Measurements from ENCODE around the gene CA5A.
"Not testable (repeated sequence)": the region's sequence is repeated elsewhere in the genome, so short reads cannot be mapped to it uniquely, and the experiment has no call there.

DNA sequence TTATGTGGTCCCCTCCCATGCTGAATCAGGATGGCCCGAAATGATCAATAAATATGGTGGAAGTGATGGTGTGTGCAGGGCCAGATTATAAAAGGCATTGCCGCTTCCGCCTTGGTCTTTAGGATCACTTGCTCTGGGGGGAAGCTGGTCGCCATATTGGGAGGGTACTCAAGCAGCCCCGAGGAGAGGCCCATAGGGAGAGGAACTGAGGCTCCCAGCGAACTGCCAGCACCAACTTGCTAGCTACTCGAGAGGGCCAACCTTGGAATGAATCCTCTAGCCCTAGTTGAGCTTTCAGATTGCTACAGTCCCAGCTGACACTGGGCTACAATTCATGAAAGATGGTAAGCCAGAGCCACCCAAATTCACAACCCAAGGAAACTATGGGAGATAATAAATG is 48.0 kb downstream of the CA5A start:
- TF ChIP-seq SIRT6 (IDR thresholded peaks at IDR 0.05; ENCODE audit: low read depth, low read length); ZNF551 (CRISPR knock-in tag; IDR thresholded peaks at IDR 0.05); ZNF76 (CRISPR knock-in tag; IDR thresholded peaks at IDR 0.05; ENCODE audit: borderline replicate concordance); EZH2 (IDR thresholded peaks at IDR 0.05; ENCODE audit: borderline replicate concordance, low read depth, low read length); MYBL2 (IDR thresholded peaks at IDR 0.05; ENCODE audit: low read depth); MYBL2 (CRISPR knock-in tag; IDR thresholded peaks at IDR 0.05; ENCODE audit: borderline replicate concordance); NONO (IDR thresholded peaks at IDR 0.05; ENCODE audit: low read depth in 2 of 2, low read length in 1 of 2); KLF1 (tag; IDR thresholded peaks at IDR 0.05); MED1 (CRISPR knock-in tag; IDR thresholded peaks at IDR 0.05; ENCODE audit: borderline replicate concordance); TEAD4 (IDR thresholded peaks at IDR 0.05; ENCODE audit: low read length); TEAD4 (CRISPR knock-in tag; IDR thresholded peaks at IDR 0.05; ENCODE audit: borderline replicate concordance); SNRNP70 (optimal IDR thresholded peaks at IDR 0.05; ENCODE audit: low read depth, low read length): not testable (repeated sequence)
- TF ChIP-seq, protein P1, sequence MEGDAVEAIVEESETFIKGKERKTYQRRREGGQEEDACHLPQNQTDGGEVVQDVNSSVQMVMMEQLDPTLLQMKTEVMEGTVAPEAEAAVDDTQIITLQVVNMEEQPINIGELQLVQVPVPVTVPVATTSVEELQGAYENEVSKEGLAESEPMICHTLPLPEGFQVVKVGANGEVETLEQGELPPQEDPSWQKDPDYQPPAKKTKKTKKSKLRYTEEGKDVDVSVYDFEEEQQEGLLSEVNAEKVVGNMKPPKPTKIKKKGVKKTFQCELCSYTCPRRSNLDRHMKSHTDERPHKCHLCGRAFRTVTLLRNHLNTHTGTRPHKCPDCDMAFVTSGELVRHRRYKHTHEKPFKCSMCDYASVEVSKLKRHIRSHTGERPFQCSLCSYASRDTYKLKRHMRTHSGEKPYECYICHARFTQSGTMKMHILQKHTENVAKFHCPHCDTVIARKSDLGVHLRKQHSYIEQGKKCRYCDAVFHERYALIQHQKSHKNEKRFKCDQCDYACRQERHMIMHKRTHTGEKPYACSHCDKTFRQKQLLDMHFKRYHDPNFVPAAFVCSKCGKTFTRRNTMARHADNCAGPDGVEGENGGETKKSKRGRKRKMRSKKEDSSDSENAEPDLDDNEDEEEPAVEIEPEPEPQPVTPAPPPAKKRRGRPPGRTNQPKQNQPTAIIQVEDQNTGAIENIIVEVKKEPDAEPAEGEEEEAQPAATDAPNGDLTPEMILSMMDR (IDR thresholded peaks at IDR 0.05 in 2 of 3, conservative IDR thresholded peaks at IDR 0.05 in 1 of 3; ENCODE audit: insufficient read depth in 2 of 3, low read depth in 1 of 3, low read length in 3 of 3): not testable (repeated sequence)
- TF ChIP-seq, protein P2, sequence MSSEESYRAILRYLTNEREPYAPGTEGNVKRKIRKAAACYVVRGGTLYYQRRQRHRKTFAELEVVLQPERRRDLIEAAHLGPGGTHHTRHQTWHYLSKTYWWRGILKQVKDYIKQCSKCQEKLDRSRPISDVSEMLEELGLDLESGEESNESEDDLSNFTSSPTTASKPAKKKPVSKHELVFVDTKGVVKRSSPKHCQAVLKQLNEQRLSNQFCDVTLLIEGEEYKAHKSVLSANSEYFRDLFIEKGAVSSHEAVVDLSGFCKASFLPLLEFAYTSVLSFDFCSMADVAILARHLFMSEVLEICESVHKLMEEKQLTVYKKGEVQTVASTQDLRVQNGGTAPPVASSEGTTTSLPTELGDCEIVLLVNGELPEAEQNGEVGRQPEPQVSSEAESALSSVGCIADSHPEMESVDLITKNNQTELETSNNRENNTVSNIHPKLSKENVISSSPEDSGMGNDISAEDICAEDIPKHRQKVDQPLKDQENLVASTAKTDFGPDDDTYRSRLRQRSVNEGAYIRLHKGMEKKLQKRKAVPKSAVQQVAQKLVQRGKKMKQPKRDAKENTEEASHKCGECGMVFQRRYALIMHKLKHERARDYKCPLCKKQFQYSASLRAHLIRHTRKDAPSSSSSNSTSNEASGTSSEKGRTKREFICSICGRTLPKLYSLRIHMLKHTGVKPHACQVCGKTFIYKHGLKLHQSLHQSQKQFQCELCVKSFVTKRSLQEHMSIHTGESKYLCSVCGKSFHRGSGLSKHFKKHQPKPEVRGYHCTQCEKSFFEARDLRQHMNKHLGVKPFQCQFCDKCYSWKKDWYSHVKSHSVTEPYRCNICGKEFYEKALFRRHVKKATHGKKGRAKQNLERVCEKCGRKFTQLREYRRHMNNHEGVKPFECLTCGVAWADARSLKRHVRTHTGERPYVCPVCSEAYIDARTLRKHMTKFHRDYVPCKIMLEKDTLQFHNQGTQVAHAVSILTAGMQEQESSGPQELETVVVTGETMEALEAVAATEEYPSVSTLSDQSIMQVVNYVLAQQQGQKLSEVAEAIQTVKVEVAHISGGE (CRISPR knock-in tag; IDR thresholded peaks at IDR 0.05): not testable (repeated sequence)
- TF ChIP-seq, protein P3, sequence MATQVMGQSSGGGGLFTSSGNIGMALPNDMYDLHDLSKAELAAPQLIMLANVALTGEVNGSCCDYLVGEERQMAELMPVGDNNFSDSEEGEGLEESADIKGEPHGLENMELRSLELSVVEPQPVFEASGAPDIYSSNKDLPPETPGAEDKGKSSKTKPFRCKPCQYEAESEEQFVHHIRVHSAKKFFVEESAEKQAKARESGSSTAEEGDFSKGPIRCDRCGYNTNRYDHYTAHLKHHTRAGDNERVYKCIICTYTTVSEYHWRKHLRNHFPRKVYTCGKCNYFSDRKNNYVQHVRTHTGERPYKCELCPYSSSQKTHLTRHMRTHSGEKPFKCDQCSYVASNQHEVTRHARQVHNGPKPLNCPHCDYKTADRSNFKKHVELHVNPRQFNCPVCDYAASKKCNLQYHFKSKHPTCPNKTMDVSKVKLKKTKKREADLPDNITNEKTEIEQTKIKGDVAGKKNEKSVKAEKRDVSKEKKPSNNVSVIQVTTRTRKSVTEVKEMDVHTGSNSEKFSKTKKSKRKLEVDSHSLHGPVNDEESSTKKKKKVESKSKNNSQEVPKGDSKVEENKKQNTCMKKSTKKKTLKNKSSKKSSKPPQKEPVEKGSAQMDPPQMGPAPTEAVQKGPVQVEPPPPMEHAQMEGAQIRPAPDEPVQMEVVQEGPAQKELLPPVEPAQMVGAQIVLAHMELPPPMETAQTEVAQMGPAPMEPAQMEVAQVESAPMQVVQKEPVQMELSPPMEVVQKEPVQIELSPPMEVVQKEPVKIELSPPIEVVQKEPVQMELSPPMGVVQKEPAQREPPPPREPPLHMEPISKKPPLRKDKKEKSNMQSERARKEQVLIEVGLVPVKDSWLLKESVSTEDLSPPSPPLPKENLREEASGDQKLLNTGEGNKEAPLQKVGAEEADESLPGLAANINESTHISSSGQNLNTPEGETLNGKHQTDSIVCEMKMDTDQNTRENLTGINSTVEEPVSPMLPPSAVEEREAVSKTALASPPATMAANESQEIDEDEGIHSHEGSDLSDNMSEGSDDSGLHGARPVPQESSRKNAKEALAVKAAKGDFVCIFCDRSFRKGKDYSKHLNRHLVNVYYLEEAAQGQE (IDR thresholded peaks at IDR 0.05; ENCODE audit: borderline replicate concordance): not testable (repeated sequence)
- TF ChIP-seq, protein P3 (CRISPR knock-in tag; IDR thresholded peaks at IDR 0.05; ENCODE audit: low read depth): not testable (repeated sequence)
- peak in 1 of 3 experiments; percentile 64 for TF ChIP-seq YY1 (IDR thresholded peaks at IDR 0.05; ENCODE audit: borderline replicate concordance in 1 of 3, control insufficient read depth in 1 of 3, extremely low read depth in 1 of 3, insufficient read depth in 3 of 3, insufficient read length in 1 of 3, insufficient replicate concordance in 2 of 3, low read depth in 1 of 3, low read length in 2 of 3)

Measured in K562 (cell line).